Coronary artery (tissue), 2 donors: Measurements from ENCODE around the gene NAV1.
A peak's percentile ranks its signal among the peaks of the same experiment; 100 is the strongest.

Experiments used
- DNase-seq: peaks from one replicate; pipeline ENCODE4 v3.0.0-alpha.2; 2017; ENCODE audit warnings: low spot score
- H3K27ac ChIP-seq, 2 donors: fragments of 200-600 bp; sonication (generic); one replicate each; pipeline ENCODE4 v1.5.1; 2016 to 2019
- H3K4me3 ChIP-seq: fragments of 200-600 bp; sonication (generic); 2 replicates; pipeline ENCODE4 v1.5.1; 2016; ENCODE audit warnings: mild to moderate bottlenecking, moderate library complexity
- CTCF ChIP-seq: fragments of 200-600 bp; sonication (generic); IDR thresholded peaks from one replicate; pipeline ENCODE4 v1.5.1; 2019; ENCODE audit warnings: antibody characterized with exemption

Gene NAV1

DNA sequence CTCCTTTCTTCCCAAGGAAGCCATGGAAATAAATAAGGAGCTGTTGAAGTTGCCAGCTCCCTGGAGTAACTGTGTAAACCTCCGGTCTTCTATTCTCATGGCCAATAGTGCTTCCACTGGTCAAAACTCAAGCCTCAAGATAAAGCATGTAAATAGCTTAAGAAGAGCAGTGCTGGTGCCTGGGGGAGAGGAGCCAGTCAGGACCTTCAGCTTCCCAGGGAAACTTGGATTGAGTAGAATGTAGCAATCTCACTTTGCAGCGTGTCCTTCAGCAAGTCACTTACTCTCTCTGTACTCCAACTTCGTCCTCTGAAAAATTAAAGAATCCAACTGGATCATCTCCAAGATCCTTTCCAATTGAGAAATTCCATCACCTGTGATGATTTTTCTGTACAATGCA, 44.7 kb downstream of the NAV1 start:
- H3K4me3 ChIP-seq, result no peak overlapping the region
- DNase-seq, result no peak
- H3K27ac ChIP-seq, result no peak overlapping the region
- TF ChIP-seq CTCF, result no peak

DNA sequence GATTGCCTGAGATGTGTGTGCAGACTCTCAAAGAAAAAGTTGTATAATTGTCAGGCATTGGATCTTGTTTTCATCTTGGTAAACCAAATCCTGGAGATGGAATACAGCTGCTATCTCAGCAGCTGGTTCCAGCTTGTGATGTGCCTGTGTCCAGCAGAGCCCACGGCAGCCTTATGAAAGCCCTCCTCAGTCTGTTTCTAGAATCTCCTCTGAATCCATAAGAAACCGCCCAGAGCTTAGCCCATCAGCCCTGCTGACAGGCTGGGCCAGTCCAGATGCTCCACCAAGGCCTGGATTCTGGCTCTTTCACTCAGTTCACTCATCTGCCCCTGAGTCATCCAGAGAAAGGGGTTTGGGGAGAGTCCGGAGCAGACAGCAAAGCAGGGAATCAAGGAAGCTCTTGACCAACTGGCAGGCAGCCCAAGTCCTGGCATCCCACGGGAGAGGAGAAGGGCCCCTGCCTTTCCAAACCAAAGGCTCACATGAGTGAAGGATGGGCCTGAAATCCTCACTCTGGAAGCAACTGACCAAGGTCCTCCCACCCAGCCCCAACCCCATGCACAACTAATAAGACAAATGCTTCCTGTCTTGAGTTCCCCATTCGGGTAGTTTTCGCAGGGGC, 45.7 kb downstream of the NAV1 start:
- no peak for TF ChIP-seq CTCF
- Histone ChIP-seq H3K27ac (peak overlapping the region in 1 of 2 donors; percentile 37), H3K4me3 (no peak overlapping the region)
- peak; percentile 55 for DNase-seq

GRCh38 chr1:201585093-201585483, 46.2 kb downstream of the NAV1 start:
- peak overlapping the region in 1 of 2 donors; percentile 37 for H3K27ac ChIP-seq

DNA sequence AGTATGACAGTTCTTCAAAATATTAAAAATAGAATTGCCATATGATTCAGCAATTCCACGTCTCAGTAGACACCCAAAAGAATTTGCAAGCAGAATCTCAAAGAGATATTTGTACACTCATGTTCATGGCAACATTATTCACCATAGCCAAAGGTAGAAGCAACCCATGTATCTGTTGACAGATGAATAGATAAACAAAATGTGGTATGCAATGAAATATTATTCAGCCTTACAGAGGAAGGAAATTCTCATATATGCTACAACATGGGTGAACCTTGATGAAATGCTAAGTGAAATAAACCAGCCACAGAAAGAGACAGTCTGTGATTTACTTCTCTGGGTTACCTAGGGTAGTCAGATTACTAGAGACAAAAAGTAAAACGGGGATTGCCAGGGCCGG, 47.0 kb downstream of the NAV1 start:
- no peak for DNase-seq
- Histone ChIP-seq H3K27ac (no peak overlapping the region), H3K4me3 (no peak overlapping the region)
- no peak for TF ChIP-seq CTCF

More at GRCh38 chr1:201585093-201585483, 46.2 kb downstream of the NAV1 start:
- no peak overlapping the region for H3K4me3 ChIP-seq
- no peak for DNase-seq
- no peak for TF ChIP-seq CTCF

- Histone ChIP-seq H3K4me3 (no peak overlapping the region), H3K27ac (no peak overlapping the region)
- DNase-seq, result no peak
- TF ChIP-seq CTCF, result no peak
These were observed 47.9 kb downstream of the NAV1 start for GRCh38 chr1:201586806-201587205.

DNA sequence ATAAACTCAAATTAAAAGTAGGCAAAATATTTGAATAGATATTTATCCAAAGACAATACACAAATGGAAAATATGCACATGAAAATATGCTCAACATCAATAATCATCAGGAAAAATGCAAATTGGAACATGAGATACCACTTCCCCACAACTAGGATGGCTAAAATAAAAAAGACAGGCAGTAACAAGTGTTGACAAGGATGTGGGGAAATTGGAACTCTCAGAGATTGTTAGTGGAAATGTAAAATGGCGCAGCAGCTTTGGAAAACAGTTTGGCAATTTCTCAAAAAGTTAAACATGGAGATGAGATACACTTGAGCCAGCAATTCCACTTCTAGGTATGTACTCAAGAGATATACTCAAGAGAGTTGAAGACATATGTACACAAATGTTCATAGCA, 48.8 kb downstream of the NAV1 start:
- TF ChIP-seq CTCF, result no peak
- no peak for DNase-seq
- Histone ChIP-seq H3K4me3 (no peak overlapping the region), H3K27ac (no peak overlapping the region)
